Testis (tissue), 2 donors: Measurements from ENCODE around the gene PLD1.

Source experiments
- POLR2A ChIP-seq: fragments of 450-650 bp; IDR thresholded peaks from one replicate; pipeline ENCODE4 v1.6.1; 2017; ENCODE audit warnings: antibody characterized with exemption, mild to moderate bottlenecking, moderate library complexity
- TF ChIP-seq, protein P1 (sequence below), 3 experiments: fragments of 450-650 bp in 2 of 3; fragments of 200-600 bp in 1 of 3; sonication (generic) in 1 of 3; IDR thresholded peaks; one replicate each; pipeline ENCODE4 v1.5.1; 2016 to 2019; ENCODE audit warnings: antibody characterized with exemption in 3 of 3, mild to moderate bottlenecking in 2 of 3, moderate library complexity in 1 of 3

DNA sequence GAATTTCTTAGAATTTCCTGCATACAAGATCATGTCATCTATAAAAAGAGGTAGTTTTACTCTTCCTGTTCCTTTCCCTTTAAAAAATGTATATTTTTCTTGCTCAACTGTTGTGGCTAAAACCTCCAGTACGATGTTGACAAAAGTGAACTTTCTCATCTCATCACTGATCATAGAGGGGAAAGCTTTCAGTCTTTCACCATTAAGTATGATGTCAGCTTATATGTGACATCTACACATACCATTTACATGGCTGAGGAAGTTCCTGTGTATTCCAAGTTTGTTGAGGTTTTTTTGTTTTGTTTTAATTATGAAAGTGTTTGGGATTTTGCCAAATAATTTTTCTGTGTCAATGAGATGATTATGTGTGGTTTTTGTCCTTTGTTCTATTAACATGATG lies 173.6 kb downstream of the PLD1 start:
- TF ChIP-seq, protein P1, sequence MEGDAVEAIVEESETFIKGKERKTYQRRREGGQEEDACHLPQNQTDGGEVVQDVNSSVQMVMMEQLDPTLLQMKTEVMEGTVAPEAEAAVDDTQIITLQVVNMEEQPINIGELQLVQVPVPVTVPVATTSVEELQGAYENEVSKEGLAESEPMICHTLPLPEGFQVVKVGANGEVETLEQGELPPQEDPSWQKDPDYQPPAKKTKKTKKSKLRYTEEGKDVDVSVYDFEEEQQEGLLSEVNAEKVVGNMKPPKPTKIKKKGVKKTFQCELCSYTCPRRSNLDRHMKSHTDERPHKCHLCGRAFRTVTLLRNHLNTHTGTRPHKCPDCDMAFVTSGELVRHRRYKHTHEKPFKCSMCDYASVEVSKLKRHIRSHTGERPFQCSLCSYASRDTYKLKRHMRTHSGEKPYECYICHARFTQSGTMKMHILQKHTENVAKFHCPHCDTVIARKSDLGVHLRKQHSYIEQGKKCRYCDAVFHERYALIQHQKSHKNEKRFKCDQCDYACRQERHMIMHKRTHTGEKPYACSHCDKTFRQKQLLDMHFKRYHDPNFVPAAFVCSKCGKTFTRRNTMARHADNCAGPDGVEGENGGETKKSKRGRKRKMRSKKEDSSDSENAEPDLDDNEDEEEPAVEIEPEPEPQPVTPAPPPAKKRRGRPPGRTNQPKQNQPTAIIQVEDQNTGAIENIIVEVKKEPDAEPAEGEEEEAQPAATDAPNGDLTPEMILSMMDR (IDR thresholded peaks at IDR 0.05), result no peak
- TF ChIP-seq POLR2A, result no peak
